ENCODE measurements around the gene GALR2. TPM values are rescaled to one million over a fixed set of nuclear protein-coding genes. Genes with fewer than 3 reads are reported as not detected.

The GALR2 gene
- polyA plus RNA-seq, 1 donor (not counting 4 experiments of a cell fraction or from before 2014, with no cell fraction given): not detected

GRCh38 chr17:76087531-76087930, 12.9 kb downstream of the GALR2 start:
- H3K27ac ChIP-seq (ENCODE audit: control insufficient read depth, insufficient read depth, low read length): no peak overlapping the region
- H3K9ac ChIP-seq (ENCODE audit: control insufficient read depth, extremely low read depth, insufficient read depth, low read length): no peak overlapping the region
- H3K4me2 ChIP-seq (ENCODE audit: control insufficient read depth, extremely low read depth, insufficient read depth, low read depth, low read length): no peak overlapping the region
- TF ChIP-seq, protein P1, sequence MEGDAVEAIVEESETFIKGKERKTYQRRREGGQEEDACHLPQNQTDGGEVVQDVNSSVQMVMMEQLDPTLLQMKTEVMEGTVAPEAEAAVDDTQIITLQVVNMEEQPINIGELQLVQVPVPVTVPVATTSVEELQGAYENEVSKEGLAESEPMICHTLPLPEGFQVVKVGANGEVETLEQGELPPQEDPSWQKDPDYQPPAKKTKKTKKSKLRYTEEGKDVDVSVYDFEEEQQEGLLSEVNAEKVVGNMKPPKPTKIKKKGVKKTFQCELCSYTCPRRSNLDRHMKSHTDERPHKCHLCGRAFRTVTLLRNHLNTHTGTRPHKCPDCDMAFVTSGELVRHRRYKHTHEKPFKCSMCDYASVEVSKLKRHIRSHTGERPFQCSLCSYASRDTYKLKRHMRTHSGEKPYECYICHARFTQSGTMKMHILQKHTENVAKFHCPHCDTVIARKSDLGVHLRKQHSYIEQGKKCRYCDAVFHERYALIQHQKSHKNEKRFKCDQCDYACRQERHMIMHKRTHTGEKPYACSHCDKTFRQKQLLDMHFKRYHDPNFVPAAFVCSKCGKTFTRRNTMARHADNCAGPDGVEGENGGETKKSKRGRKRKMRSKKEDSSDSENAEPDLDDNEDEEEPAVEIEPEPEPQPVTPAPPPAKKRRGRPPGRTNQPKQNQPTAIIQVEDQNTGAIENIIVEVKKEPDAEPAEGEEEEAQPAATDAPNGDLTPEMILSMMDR (optimal IDR thresholded peaks at IDR 0.05 in 1 of 3, IDR thresholded peaks at IDR 0.05 in 1 of 3, conservative IDR thresholded peaks at IDR 0.05 in 1 of 3; ENCODE audit: extremely low read depth in 1 of 3, insufficient read depth in 2 of 3, low read length in 3 of 3): no peak
- TF ChIP-seq EZH2 (IDR thresholded peaks at IDR 0.05; ENCODE audit: low read length): no peak
- no peaks in the 10 kb centered on the region for H3K79me2 ChIP-seq (ENCODE audit: control insufficient read depth, insufficient read depth, low read length)
- dilution Hi-C loops (cut with MboI; ENCODE audit: extremely low pct_ligation_motif_present, low sequenced_read_pairs): no loop called here
- no peaks in the 10 kb centered on the region for H3K9me1 ChIP-seq (ENCODE audit: control insufficient read depth, extremely low read depth, insufficient read depth, low read length)
- no peak for DNase-seq (ENCODE audit: low read depth, low spot score)
- H3K27me3 ChIP-seq (ENCODE audit: control insufficient read depth, extremely low read depth, insufficient read depth, low read length): no peaks in the 10 kb centered on the region
- no peak overlapping the region for H2AFZ ChIP-seq (ENCODE audit: control insufficient read depth, low read length)
- H3K4me1 ChIP-seq (ENCODE audit: control insufficient read depth, extremely low read depth, insufficient read depth, low read length): no peaks in the 10 kb centered on the region
- no peaks in the 10 kb centered on the region for H3K9me3 ChIP-seq (ENCODE audit: control insufficient read depth, low read depth, low read length)
- peaks cover 38 to 60% of the 10 kb centered on the region in 2 experiments for H3K36me3 ChIP-seq (ENCODE audit: control insufficient read depth in 2 of 2, extremely low read depth in 1 of 2, insufficient read depth in 2 of 2, low read length in 2 of 2)
- FAIRE-seq: no peak
- H3K4me3 ChIP-seq (ENCODE audit: control insufficient read depth in 2 of 3, extremely low read depth in 1 of 3, insufficient read depth in 2 of 3, low read depth in 1 of 3, low read length in 3 of 3): no peak overlapping the region
- no peaks in the 10 kb centered on the region for H4K20me1 ChIP-seq (ENCODE audit: control insufficient read depth, extremely low read depth, insufficient read depth, low read length)

GRCh38 chr17:76088041-76088867, 13.7 kb downstream of the GALR2 start:
- Histone ChIP-seq H3K27me3 (ENCODE audit: control insufficient read depth, extremely low read depth, insufficient read depth, low read length) (no peaks in the 10 kb centered on the region), H3K4me3 (ENCODE audit: control insufficient read depth in 2 of 3, extremely low read depth in 1 of 3, insufficient read depth in 2 of 3, low read depth in 1 of 3, low read length in 3 of 3) (no peak overlapping the region), H4K20me1 (ENCODE audit: control insufficient read depth, extremely low read depth, insufficient read depth, low read length) (no peaks in the 10 kb centered on the region), H3K79me2 (ENCODE audit: control insufficient read depth, insufficient read depth, low read length) (no peaks in the 10 kb centered on the region), H3K36me3 (ENCODE audit: control insufficient read depth in 2 of 2, extremely low read depth in 1 of 2, insufficient read depth in 2 of 2, low read length in 2 of 2) (peaks cover 38 to 56% of the 10 kb centered on the region in 2 experiments), H3K9me3 (ENCODE audit: control insufficient read depth, low read depth, low read length) (no peaks in the 10 kb centered on the region), H2AFZ (ENCODE audit: control insufficient read depth, low read length) (no peak overlapping the region), H3K4me2 (ENCODE audit: control insufficient read depth, extremely low read depth, insufficient read depth, low read depth, low read length) (no peak overlapping the region), H3K9me1 (ENCODE audit: control insufficient read depth, extremely low read depth, insufficient read depth, low read length) (no peaks in the 10 kb centered on the region), H3K9ac (ENCODE audit: control insufficient read depth, extremely low read depth, insufficient read depth, low read length) (no peak overlapping the region), H3K4me1 (ENCODE audit: control insufficient read depth, extremely low read depth, insufficient read depth, low read length) (no peaks in the 10 kb centered on the region), H3K27ac (ENCODE audit: control insufficient read depth, insufficient read depth, low read length) (no peak overlapping the region)
- FAIRE-seq (no peak), DNase-seq (ENCODE audit: low read depth, low spot score) (no peak)
- no peak for TF ChIP-seq EZH2 (IDR thresholded peaks at IDR 0.05; ENCODE audit: low read length)
- TF ChIP-seq, protein P1 (optimal IDR thresholded peaks at IDR 0.05 in 1 of 3, IDR thresholded peaks at IDR 0.05 in 1 of 3, conservative IDR thresholded peaks at IDR 0.05 in 1 of 3; ENCODE audit: extremely low read depth in 1 of 3, insufficient read depth in 2 of 3, low read length in 3 of 3): peak in 1 of 3 experiments; percentile 12
- dilution Hi-C loops (cut with MboI; ENCODE audit: extremely low pct_ligation_motif_present, low sequenced_read_pairs): no loop called here
